Activated CD4-positive, CD25-positive, alpha-beta regulatory T cell treated with anti-CD3 and anti-CD28 coated beads, Interleukin-2, amount 50 U/mL, for 16 hours (primary cell): ENCODE data around the gene LIPN.

Source experiments
- DNase-seq: peaks from one replicate; pipeline ENCODE4 v3.0.0-alpha.2; 2020; ENCODE audit warnings: low read depth, low spot score

Gene LIPN

GRCh38 chr10:88783724-88784123 lies 23.9 kb downstream of the LIPN start:
- DNase-seq = no peak

DNA sequence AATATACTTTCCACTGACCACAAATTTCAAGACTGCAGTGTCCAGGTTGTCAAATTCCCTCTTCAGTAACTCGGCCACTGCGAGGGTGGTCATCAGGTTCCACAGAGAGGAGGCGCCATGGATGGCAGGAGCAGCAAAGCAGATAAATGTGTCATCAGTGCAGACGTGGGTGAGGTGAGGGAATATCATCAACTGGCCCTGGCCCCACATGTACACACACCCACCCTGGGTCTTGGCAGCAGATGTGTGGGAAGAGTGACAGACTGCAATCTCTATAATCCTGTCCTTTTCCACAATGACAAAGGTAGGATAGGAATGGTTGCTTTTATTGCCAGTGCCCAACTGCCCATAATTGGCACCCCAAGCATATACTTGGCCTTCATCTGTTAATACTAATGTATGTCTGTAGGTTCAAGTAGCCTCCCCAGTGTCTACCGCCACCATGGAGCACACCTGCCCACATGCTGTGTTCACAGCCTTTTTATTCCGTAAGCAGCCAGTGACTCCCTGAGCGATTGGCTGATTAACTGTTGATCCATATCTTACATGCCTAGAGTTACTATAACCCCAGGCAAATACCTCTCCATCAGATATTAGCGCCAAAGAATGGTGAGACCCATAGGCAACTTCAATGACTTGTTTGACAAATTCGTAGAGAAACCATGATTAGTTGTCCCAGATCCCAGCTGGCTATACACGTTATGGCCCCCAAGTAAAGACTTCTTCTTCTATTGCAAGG lies 26.4 kb downstream of the LIPN start:
- no peak for DNase-seq

- DNase-seq = no peak
These were observed 27.6 kb downstream of the LIPN start for GRCh38 chr10:88787463-88787862.

- no peak for DNase-seq
These were observed 29.1 kb downstream of the LIPN start for GRCh38 chr10:88788924-88789323.

DNA sequence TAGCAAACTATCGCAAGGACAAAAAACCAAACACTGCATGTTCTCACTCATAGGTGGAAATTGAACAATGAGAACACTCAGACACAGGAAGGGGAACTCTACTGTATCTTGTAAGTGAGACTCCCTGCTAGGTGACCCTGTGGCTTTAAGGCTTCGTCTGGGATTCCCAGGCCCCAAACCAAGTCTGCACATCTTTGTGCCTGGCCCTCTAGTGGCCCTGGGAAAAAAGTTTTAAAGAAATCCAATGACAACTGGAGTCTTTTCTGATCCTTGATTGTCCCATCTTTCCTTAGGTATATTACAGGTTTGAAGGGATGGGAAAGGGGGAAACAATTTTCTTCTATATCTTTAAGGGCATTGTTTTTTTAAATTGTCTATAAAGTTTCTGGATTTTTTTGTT lies 32.1 kb downstream of the LIPN start:
- no peak for DNase-seq

- no peak for DNase-seq
These were observed 32.8 kb downstream of the LIPN start for GRCh38 chr10:88792661-88793060.

GRCh38 chr10:88793712-88794299 lies 34.0 kb downstream of the LIPN start:
- no peak for DNase-seq

GRCh38 chr10:88794731-88795130 lies 34.9 kb downstream of the LIPN start:
- no peak for DNase-seq

GRCh38 chr10:88800152-88801125 lies 40.6 kb downstream of the LIPN start:
- no peak for DNase-seq

DNA sequence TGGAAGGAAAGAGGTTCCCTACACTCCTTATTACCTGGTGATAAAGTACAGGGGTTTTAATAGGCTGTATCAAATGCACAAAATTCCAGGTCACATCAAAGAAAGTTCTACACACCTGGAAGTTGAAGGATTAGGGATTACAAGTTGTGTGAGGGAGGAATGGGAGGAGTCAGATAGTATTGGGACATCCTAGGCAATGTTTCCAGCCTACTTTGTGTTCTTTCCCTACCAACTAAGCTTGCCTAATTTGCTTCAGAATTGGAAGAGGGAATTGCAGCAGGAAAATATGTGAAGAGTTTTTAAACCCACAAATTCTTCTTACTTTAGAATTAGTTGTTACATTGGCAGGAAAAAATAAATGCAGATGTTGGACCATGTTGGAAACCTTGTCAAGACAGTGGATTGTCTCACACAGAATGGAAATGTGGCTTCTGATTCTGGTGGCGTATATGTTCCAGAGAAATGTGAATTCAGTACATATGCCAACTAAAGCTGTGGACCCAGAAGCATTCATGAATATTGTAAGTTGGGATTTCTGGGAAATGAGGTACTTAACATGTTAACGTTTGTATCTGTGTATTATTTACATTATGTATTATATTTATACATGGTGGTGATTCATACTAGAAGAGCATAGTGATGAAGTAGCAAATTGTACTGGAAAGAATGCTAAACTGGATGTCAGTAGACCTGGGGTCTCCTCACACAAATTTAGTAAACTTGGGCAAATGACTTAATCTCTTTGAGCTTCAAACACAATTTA lies 42.9 kb downstream of the LIPN start, which contains the start of gene LIPM:
Gene LIPM, plus strand, starts transcription at position 208 of the 763 bp plus-strand sequence. Its CDS starts 167 bp downstream, at position 375.
- DNase-seq = no peak

- DNase-seq = no peak
These were observed 43.8 kb downstream of the LIPN start for GRCh38 chr10:88803641-88804040.

DNA sequence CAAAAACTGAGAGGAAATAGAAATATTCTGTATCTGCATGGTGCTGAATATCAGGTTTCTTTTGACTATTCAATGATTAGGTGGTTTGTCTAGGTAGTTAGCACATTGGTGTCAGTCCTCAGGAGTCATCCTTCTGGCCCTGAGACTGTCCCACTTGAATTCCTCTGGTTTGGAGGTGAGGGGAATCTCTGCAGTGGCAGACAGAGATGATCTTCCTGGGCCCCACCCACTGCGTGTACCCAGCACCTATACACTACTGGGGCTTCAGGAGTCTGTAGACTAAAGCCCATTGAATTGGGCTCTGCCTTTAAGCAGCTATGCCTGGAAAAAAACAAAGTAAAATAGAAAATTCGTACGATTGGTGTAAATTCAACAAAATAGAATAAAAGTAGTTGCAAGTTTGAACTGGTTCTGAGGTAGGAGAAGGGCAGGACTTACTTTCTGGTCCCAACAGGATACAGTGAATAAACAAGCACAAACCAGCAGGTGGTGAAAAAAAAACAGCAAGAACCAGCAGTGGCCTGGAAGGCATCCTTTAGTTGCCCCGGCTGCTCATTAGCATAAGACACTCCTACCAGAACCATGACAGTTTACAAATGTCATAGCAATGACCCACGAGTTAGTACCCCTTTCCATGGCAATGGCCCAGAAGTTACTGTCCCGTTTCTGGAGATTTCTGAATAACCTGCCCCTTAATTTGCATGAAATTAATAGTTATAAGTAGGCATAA lies 44.4 kb downstream of the LIPN start:
- no peak for DNase-seq

GRCh38 chr10:88805361-88805760 lies 45.5 kb downstream of the LIPN start:
- DNase-seq = no peak

GRCh38 chr10:88805924-88806323 lies 46.1 kb downstream of the LIPN start:
- no peak for DNase-seq

GRCh38 chr10:88809621-88810020 lies 49.8 kb downstream of the LIPN start:
- no peak for DNase-seq

DNA sequence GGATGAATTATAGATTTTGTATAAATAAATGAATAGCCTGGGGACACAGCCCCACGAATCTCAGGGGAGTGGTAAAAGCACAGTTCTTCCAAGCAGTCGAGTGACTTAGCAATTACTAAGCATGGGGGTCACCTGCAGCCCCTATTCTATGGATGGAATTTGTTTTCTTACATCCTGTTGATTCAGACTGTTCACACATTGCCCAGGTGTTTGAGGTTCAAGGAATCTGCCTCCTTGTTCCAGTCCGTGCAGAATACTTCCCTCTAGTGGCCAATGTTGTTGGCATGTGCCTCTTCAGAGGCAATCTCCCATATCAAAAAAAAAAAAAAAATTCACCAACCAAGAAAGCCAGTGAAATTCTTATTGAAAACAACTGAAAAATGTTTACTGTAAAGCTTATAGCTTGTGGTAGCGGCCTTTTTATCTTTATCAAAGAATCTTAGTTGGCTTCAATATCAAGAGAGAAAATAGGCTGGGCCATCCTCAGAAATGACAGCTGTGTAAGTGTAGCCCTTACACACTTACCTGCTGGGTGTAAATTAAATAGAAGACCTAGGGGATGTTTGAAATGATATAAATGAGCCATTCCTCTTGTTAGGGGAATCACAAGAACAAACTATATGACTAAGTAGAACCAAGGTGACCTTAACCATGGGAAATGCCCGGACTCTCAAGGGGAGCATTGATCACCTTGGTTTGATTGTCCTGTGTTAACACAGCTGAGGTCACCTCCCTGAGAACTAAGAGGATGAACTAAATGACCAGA lies 50.6 kb downstream of the LIPN start:
- no peak for DNase-seq

DNA sequence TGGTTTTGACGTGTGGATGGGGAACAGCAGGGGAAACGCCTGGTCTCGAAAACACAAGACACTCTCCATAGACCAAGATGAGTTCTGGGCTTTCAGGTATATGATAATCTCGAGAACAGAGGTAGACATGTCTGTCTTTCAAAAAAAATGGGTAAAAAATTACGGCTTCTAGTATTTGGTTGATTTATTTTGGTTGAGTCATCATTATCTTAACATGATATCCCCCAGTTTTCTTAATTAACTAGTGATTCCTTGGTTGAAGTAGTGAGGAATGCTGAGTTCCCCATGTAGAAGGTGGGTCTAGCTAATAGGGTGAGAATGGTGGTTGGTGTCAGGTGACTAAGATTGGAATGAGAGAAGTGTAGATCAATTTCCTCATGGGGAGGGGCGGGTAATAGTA lies 53.4 kb downstream of the LIPN start:
- no peak for DNase-seq

DNA sequence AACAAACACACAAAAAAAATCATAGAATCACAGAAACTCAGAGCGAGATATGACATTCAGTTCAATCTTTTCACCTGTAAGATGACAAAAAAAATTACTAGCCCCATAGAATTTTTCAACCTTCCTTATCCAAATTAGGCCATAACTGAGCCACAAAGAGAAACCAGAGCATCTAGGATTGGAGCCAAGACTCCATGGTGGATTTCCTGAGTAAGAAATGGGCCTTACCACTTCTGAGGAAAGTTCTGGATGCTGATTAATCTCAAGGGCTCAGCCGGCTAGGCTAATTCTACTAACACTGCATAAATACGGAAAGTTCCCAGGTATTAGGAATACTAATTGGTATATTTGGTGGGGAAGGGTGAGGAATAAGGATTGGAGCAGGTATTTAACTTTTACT lies 59.5 kb downstream of the LIPN start:
- no peak for DNase-seq

GRCh38 chr10:88820748-88821401 lies 61.1 kb downstream of the LIPN start:
- no peak for DNase-seq

DNA sequence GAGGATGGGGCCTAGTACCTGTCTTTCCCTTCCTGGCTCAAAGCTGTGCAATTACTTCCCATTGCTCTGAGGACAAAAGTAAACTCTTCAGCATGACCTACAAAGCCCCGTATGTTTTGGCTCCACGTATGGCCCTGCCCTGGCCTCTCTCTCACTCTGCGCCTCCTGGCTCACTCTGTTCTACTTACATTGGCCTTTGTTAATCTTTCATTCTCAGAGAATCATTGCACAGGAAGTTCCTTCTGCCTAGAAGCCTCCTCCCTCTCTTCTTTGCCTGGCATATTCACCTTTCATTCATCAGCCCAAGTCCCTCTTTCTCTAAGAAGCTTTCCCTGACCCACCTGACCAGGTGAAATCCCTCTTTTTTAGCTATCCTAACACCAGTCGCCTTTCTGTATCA lies 66.6 kb downstream of the LIPN start:
- DNase-seq = no peak
